NCI-H1048 (cell line): ENCODE data around the gene OR1L4.

ENCODE experiments used
- DNase-seq: peaks from one replicate; lab custom pipeline; 2025; lab: John Stamatoyannopoulos, UW

The OR1L4 gene, protein sequence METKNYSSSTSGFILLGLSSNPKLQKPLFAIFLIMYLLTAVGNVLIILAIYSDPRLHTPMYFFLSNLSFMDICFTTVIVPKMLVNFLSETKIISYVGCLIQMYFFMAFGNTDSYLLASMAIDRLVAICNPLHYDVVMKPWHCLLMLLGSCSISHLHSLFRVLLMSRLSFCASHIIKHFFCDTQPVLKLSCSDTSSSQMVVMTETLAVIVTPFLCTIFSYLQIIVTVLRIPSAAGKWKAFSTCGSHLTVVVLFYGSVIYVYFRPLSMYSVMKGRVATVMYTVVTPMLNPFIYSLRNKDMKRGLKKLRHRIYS

DNA sequence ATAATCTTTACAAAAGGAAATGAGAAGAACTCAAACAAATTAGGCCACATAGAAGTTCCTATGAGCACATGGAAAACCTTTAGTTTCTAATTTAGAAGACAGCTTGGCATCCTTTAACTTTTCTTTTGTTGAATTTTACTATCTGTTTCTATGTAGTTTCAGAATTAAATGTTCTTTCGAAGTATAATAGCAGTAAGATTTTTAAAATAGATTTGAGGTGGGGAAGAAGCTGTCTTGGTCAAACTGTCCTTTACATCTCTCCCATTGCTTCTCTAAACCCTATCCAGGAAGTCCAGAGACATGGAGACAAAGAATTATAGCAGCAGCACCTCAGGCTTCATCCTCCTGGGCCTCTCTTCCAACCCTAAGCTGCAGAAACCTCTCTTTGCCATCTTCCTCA is at the start of gene OR1L4:
TSS of gene OR1L4 (plus strand) at position 301 of the 400 bp plus-strand sequence. CDS start at position 301, 0 bp downstream.
- DNase-seq, result no peak

DNA sequence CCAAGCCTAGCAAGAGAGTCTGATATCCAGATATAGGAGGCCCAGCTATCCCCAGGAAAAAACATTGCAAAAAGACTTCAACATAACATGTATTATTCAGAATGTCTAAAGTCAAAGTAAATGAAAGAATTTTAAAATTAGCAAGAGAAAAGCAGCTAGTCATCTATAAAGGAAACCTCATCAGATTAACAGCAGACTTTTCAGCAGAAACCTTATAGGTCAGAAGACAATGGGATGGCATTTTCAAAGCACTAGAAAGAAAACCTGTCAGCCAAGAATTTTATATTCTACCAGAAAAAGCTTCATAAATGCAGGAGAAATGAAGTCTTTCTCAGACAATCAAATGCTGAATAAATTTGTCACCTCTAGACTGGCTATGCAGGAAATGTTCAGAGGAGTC is 38.9 kb upstream of the OR1L4 start:
- no peak for DNase-seq

DNA sequence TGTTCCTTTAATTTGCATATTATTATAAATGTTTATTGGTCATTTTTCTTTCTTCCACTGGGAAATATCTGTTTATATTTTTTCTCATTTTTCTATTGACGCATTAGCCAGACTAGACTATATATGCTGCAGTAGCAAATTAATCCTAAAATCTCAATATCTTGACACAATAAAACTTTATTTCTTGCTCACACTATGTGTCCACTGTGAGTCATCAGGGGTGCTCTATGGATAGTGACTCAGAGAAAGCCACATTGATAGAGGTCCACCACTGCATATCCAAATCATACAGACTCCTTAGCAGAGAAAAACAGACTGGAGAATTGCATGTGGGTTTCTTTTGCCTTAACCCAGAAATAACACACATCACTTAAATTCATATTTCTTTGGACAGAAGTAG is 28.1 kb upstream of the OR1L4 start:
- no peak for DNase-seq

DNA sequence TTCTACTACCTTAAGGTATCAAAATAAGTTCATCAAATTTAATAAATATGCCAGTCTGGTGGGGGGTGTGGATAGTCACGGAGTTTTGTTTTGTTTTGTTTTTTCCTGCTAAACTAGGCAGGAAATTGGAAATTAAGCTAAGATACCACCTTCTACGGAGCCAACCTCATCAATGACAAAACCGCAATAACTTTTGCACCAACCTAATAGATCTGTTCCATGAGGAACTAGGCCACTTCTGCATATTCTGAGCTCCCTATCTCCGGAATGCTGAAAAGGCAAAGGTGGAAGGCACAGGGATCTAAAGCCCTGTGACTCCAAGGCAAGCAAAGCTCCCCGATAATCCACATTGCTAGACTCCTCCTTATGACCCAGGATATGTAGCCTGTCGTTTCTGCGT is 5.8 kb upstream of the OR1L4 start:
- no peak for DNase-seq

DNA sequence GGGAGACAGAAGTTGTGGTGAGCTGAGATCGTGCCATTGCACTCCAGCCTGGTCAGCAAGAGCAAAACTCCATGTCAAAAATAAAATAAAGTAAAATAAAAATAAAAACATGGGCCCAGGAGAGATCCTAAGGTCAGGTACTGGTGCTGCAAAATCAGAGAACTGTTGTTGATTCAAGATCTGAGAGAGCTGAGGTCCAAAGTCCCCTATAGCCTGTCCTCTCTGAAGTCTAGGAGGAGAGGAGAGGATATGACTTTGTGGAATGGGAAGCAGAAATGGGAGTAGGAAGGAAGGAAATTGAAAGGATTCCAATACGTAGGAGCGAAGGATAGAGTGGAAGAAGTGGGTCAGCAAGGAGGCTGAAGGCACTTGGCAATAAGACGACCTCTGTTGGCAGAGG is 4.6 kb upstream of the OR1L4 start:
- DNase-seq, result no peak

DNA sequence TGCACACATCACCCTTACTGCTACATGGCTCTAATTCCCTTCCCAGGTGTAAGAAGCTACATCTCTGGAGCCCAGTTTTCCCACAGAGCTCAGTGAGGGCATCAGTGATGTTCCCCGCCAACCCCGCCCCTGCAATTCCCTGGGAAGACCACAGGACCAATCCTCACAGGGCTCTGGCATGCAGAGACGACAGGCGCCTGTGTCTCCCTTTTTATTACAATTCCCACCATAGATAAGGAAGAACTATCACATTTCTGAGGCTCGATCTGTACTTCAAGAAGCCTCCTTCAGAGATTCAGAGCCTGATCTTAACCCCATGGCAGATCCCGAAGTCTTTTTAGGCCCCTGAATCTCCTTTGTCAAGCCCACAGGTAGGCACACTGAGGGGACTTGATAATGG is 18.2 kb downstream of the OR1L4 start, which contains the start of gene OR1L6:
TSS of gene OR1L6 (plus strand) at position 301 of the 400 bp plus-strand sequence. CDS start 7,545 bp downstream, outside the sequence.
- DNase-seq, result no peak

DNA sequence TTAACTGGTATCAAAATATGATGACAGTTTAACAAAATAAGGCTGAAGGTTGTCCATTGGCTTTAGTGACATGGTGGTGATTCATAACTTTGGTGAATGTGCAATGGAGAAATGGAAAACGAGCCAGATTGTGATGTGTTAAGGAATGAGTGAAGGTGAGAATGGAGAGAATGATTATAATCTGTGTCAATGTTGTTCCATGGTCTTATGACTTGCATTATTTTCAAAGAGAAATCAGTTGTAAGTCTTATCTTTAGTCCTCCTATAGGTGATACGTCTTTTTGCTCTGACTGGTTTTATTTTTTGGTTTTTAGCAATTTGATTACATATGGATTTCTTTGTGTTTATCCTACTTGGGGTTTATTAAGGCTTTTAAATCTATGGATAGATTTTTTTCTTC is 31.0 kb downstream of the OR1L4 start:
- DNase-seq, result no peak

DNA sequence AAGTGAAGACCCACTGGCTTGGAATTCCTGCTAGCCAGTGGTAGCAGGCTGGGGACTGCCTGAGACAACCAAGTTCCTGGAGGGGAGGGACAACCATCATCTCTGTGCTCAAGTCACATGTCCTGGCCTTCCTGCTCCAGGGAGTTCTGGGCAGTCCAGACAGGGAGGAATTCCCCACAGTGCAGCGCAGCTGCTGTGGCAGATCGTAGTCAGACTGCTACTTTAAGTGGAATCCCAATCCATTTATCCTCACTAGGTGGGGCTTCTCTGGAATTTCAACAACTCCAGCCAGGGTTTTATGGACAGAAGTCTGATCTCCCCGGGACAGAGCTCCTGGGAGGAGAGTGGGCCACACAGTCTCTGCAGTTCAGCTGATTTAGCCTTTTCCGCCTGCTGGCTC is 44.0 kb downstream of the OR1L4 start:
- DNase-seq, result no peak
